ENCODE measurements around the gene XAB2.

DNA sequence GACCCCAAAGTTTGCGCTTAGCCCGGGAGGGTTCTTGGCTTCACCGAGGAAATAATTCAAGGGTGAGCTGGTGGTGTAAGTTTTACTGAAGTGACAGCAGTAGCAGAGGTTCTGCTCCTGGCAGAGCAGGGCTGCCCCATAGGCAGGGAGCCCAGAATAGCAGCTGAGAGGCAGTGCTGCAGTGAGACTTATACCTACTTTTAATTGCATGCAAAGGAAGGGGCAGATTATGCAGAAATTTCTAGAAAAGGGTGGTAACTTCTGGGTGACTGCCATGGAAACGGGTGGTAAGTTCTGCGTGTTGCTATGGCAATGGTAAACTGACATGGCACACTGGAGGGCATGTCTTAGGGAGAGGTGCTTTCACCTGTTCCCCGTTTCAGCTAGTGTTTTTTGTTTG, 51.2 kb downstream of the XAB2 start:
- TF ChIP-seq EZH2 (IDR thresholded peaks at IDR 0.05; ENCODE audit: insufficient read depth, poor library complexity, severe bottlenecking), result no peak
- no peak for TF ChIP-seq EZH2phosphoT487 (IDR thresholded peaks at IDR 0.05; ENCODE audit: insufficient read depth, low read depth)
